Activated CD4-positive, alpha-beta T cell treated with anti-CD3 and anti-CD28 coated beads, Interleukin-2, amount 50 U/mL, for 4 hours (primary cell): Measurements from ENCODE around the gene CCDC6.
"Not testable (repeated sequence)": the region's sequence is repeated elsewhere in the genome, so short reads cannot be mapped to it uniquely, and the experiment has no call there.

Source experiments
- DNase-seq, 2 experiments: peaks; one replicate each; pipeline ENCODE4 v3.0.0-alpha.2; 2020

CCDC6 gene

GRCh38 chr10:59879363-59879913 lies 26.9 kb downstream of the CCDC6 start:
- no peak for DNase-seq

GRCh38 chr10:59878915-59879314 lies 27.4 kb downstream of the CCDC6 start:
- DNase-seq = no peak

- no peak for DNase-seq
These were observed 28.1 kb downstream of the CCDC6 start for GRCh38 chr10:59878289-59878688.

GRCh38 chr10:59877191-59877671 lies 29.1 kb downstream of the CCDC6 start:
- no peak for DNase-seq

- DNase-seq = no peak
These were observed 29.7 kb downstream of the CCDC6 start for GRCh38 chr10:59876695-59877094.

- not testable (repeated sequence) for DNase-seq
These were observed 30.1 kb downstream of the CCDC6 start for GRCh38 chr10:59876208-59876607.

GRCh38 chr10:59873896-59874295 lies 32.5 kb downstream of the CCDC6 start:
- DNase-seq = no peak

GRCh38 chr10:59872892-59873463 lies 33.4 kb downstream of the CCDC6 start:
- no peak for DNase-seq

- DNase-seq = no peak
These were observed 36.2 kb downstream of the CCDC6 start for GRCh38 chr10:59870152-59870551.

GRCh38 chr10:59869594-59869940 lies 36.8 kb downstream of the CCDC6 start:
- DNase-seq = no peak

GRCh38 chr10:59868696-59869593 lies 37.4 kb downstream of the CCDC6 start:
- DNase-seq = no peak

GRCh38 chr10:59867590-59867989 lies 38.8 kb downstream of the CCDC6 start:
- no peak for DNase-seq

GRCh38 chr10:59865101-59865500 lies 41.3 kb downstream of the CCDC6 start:
- no peak for DNase-seq

- DNase-seq = no peak
These were observed 42.0 kb downstream of the CCDC6 start for GRCh38 chr10:59864141-59864962.

- no peak for DNase-seq
These were observed 46.8 kb downstream of the CCDC6 start for GRCh38 chr10:59859570-59859969.

- no peak for DNase-seq
These were observed 48.4 kb downstream of the CCDC6 start for GRCh38 chr10:59857921-59858320.

GRCh38 chr10:59857049-59857448 lies 49.3 kb downstream of the CCDC6 start:
- no peak for DNase-seq

- no peak for DNase-seq
These were observed 50.3 kb downstream of the CCDC6 start for GRCh38 chr10:59856104-59856503.

- DNase-seq = no peak
These were observed 51.8 kb downstream of the CCDC6 start for GRCh38 chr10:59854571-59854970.

GRCh38 chr10:59852670-59853069 lies 53.7 kb downstream of the CCDC6 start:
- no peak for DNase-seq

GRCh38 chr10:59851864-59852263 lies 54.5 kb downstream of the CCDC6 start:
- DNase-seq = no peak

- DNase-seq = no peak
These were observed 58.5 kb downstream of the CCDC6 start for GRCh38 chr10:59847888-59848287.

- no peak for DNase-seq
These were observed 59.0 kb downstream of the CCDC6 start for GRCh38 chr10:59847326-59847725.
